Loucy (cell line): ENCODE data around the gene TNFAIP3.

ENCODE experiments used
- CTCF ChIP-seq: fragments of 200-600 bp; sonication (generic); conservative IDR thresholded peaks from 2 replicates; pipeline ENCODE4 v1.5.1; 2014; ENCODE audit warnings: mild to moderate bottlenecking, antibody characterized with exemption, low read length
- EZH2phosphoT487 ChIP-seq: fragments of 200-600 bp; IDR thresholded peaks from 2 replicates; pipeline ENCODE4 v1.6.1; 2018; ENCODE audit warnings: antibody characterized with exemption, mild to moderate bottlenecking, moderate library complexity, borderline replicate concordance

GRCh38 chr6:137832110-137832509, 34.9 kb upstream of the TNFAIP3 start:
- no peak for TF ChIP-seq CTCF
- TF ChIP-seq EZH2phosphoT487: no peak
